SK-N-SH (cell line): ENCODE measurements around the gene TRIM58. TPM values are rescaled to one million over a fixed set of nuclear protein-coding genes. Genes with fewer than 3 reads are reported as not detected.

Experiments used
- CTCF ChIA-PET: fragments of 300-600, 350-600 bp; formaldehyde crosslinking; extraction: SDS; loops from one replicate; lab custom pipeline; 2021; lab: Yijun Ruan, JAX
- POLR2A ChIA-PET: fragments of 350-600 bp; sonication (Branson Sonifier 250); formaldehyde crosslinking; extraction: SDS; loops from one replicate; lab custom pipeline; 2020; ENCODE audit warnings: antibody characterized with exemption, inconsistent platforms; lab: Yijun Ruan, JAX
- DNase-seq: peaks from one replicate; pipeline ENCODE4 v3.0.0; 2012
- H2AFZ ChIP-seq: fragments of 200-600 bp; sonication (generic); 2 replicates; pipeline ENCODE4 v1.8.1; 2016; ENCODE audit warnings: antibody characterized with exemption, mild to moderate bottlenecking, low read depth
- H3F3A ChIP-seq: fragments of 200-600 bp; sonication (generic); replicated peaks from 2 replicates; pipeline ENCODE3; 2016; ENCODE audit warnings: antibody characterized with exemption, mild to moderate bottlenecking; ENCODE audit not compliant: insufficient read depth
- H3K27ac ChIP-seq, 2 experiments: fragments of 200-500 bp in 1 of 2; fragments of 200-600 bp in 1 of 2; sonication (Bioruptor generic) in 1 of 2; sonication (generic), shearing (Covaris generic) in 1 of 2; 2 replicates each; pipeline versions ENCODE4 v1.5.1 to v1.6.1; 2014 to 2016; ENCODE audit warnings: low read depth in 2 of 2, inconsistent platforms in 1 of 2, low read length in 1 of 2, mild to moderate bottlenecking in 1 of 2, mixed read lengths in 1 of 2
- H3K27me3 ChIP-seq: fragments of 200-600 bp; sonication (generic), shearing (Covaris generic); 2 replicates; pipeline ENCODE4 v1.6.1; 2016; ENCODE audit warnings: mixed run types; ENCODE audit not compliant: insufficient read depth
- H3K36me3 ChIP-seq, 2 experiments: fragments of 200-500 bp in 1 of 2; fragments of 200-600 bp in 1 of 2; sonication (Bioruptor generic) in 1 of 2; sonication (generic) in 1 of 2; replicated peaks in 1 of 2; 2 replicates each; pipeline versions ENCODE3 to v1.5.1; 2014 to 2016; ENCODE audit warnings: low read length in 1 of 2, mild to moderate bottlenecking in 1 of 2; ENCODE audit not compliant: insufficient read depth in 2 of 2, control insufficient read depth in 1 of 2
- H3K4me1 ChIP-seq, 2 experiments: fragments of 200-500 bp in 1 of 2; fragments of 200-600 bp in 1 of 2; sonication (Bioruptor generic) in 1 of 2; sonication (generic), shearing (Covaris generic) in 1 of 2; 2 replicates each; pipeline versions ENCODE4 v1.5.1 to v1.6.1; 2014 to 2016; ENCODE audit warnings: low read depth in 1 of 2, low read length in 1 of 2, mixed run types in 1 of 2; ENCODE audit not compliant: insufficient read depth in 2 of 2, control insufficient read depth in 1 of 2
- H3K4me2 ChIP-seq: fragments of 200-600 bp; sonication (generic), shearing (Covaris generic); 2 replicates; pipeline ENCODE4 v1.6.1; 2017; ENCODE audit warnings: mixed run types
- H3K4me3 ChIP-seq, 2 experiments: fragments of 200-500 bp in 1 of 2; fragments of 200-600 bp in 1 of 2; sonication (Bioruptor generic) in 1 of 2; sonication (generic), shearing (Covaris generic) in 1 of 2; 2 replicates each; pipeline versions ENCODE4 v1.5.1 to v1.8.1; 2014 to 2016; ENCODE audit warnings: low read depth in 2 of 2, inconsistent platforms in 1 of 2, low read length in 1 of 2, mild to moderate bottlenecking in 1 of 2, mixed read lengths in 1 of 2, moderate library complexity in 1 of 2
- H3K79me2 ChIP-seq: fragments of 200-600 bp; sonication (generic); 2 replicates; pipeline ENCODE4 v1.8.1; 2017; ENCODE audit warnings: mild to moderate bottlenecking; ENCODE audit not compliant: insufficient read depth
- H3K9ac ChIP-seq: fragments of 200-600 bp; sonication (generic); 2 replicates; pipeline ENCODE4 v1.6.1; 2017; ENCODE audit warnings: mixed run types
- H3K9me2 ChIP-seq: fragments of 200-600 bp; sonication (generic); 2 replicates; pipeline ENCODE4 v1.6.1; 2017; ENCODE audit warnings: mixed run types
- H3K9me3 ChIP-seq: fragments of 200-600 bp; sonication (generic); 2 replicates; pipeline ENCODE4 v1.6.1; 2017; ENCODE audit warnings: mixed run types, mild to moderate bottlenecking, moderate library complexity
- H4K20me1 ChIP-seq: fragments of 200-600 bp; sonication (generic); 2 replicates; pipeline ENCODE4 v1.6.1; 2017; ENCODE audit warnings: mild to moderate bottlenecking, mixed run types; ENCODE audit not compliant: insufficient read depth
- EZH2phosphoT487 ChIP-seq: fragments of 200-600 bp; sonication (generic); IDR thresholded peaks from 2 replicates; pipeline ENCODE4 v1.6.1; 2017; ENCODE audit warnings: low read depth, mixed run types, mild to moderate bottlenecking, antibody characterized with exemption, moderate library complexity, borderline replicate concordance
- FOXJ3 ChIP-seq: sonication (generic); formaldehyde crosslinking; IDR thresholded peaks from 2 replicates; pipeline ENCODE4 v1.5.1; 2020; ENCODE audit warnings: mild to moderate bottlenecking, missing genetic modification reagents
- JUND ChIP-seq: IDR thresholded peaks from 2 replicates; pipeline ENCODE4 v1.4.0; 2012
- MXI1 ChIP-seq: IDR thresholded peaks from 2 replicates; pipeline ENCODE4 v1.6.1; 2012; ENCODE audit warnings: mild to moderate bottlenecking, low read depth, low read length, improper control_type of control experiment
- NFIC ChIP-seq: IDR thresholded peaks from 2 replicates; pipeline ENCODE4 v1.4.0; 2012; ENCODE audit warnings: borderline replicate concordance
- POLR2AphosphoS5 ChIP-seq: IDR thresholded peaks from 2 replicates; pipeline ENCODE4 v1.6.1; 2012; ENCODE audit warnings: low read depth, low read length
- RFX5 ChIP-seq: IDR thresholded peaks from 2 replicates; pipeline ENCODE4 v1.6.1; 2012; ENCODE audit warnings: mild to moderate bottlenecking, improper control_type of control experiment, low read length
- RXRA ChIP-seq: IDR thresholded peaks from 2 replicates; pipeline ENCODE4 v1.4.0; 2012; ENCODE audit warnings: low read depth, mild to moderate bottlenecking, borderline replicate concordance
- TAF1 ChIP-seq: IDR thresholded peaks from 2 replicates; pipeline ENCODE4 v1.6.1; 2012; ENCODE audit warnings: low read depth, mild to moderate bottlenecking, low read length, moderate library complexity, borderline replicate concordance
- TEAD4 ChIP-seq: IDR thresholded peaks from 2 replicates; pipeline ENCODE4 v1.4.0; 2012; ENCODE audit warnings: mild to moderate bottlenecking, borderline replicate concordance; ENCODE audit not compliant: insufficient read depth
- YY1 ChIP-seq: IDR thresholded peaks from 2 replicates; pipeline ENCODE4 v1.4.0; 2012; ENCODE audit warnings: low read depth, mild to moderate bottlenecking
- WGBS: methylation state at CpG from one replicate; pipeline ENCODE4 v1.1.6; 2017; ENCODE audit warnings: low lambda C conversion rate; 5-methylcytosine and 5-hydroxymethylcytosine counted together
- polyA plus RNA-seq, 3 experiments: library from polyadenylated mRNA; depleted of rRNA; stranded (reverse); fragments of >200 nt; gene quantifications; 2 replicates each; pipeline ENCODE4 v1.2.3, GENCODE V29; 2012
- TF ChIP-seq, protein P1 (sequence below): IDR thresholded peaks from 2 replicates; pipeline ENCODE4 v1.4.0; 2012; ENCODE audit warnings: low read depth
- TF ChIP-seq, protein P2 (sequence below): IDR thresholded peaks from 2 replicates; pipeline ENCODE4 v1.6.1; 2012; ENCODE audit warnings: mild to moderate bottlenecking, low read depth, low read length, moderate library complexity

TRIM58 gene
- polyA plus RNA-seq, 1 of the 3 experiments (the other 2 are of a cell fraction): 0.35 TPM

DNA sequence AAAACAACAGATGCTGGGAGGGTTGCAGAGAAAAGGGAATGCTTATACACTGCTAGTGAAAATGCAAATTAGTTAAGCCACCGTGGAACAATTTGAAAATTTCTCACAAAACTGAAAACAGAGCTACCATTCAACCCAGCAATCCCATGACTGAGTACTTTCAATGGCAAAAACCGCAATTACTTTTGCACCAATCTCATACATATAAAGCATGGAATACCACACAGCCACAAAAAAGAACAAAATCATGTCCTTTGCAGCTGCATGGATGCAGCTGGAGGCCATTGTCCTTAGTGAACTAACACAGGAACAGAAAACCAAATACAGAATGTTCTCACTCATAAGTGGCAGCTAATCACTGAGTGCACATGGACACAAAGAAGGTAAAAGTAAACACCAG, 56.8 kb downstream of the TRIM58 start:
- no peaks in the 10 kb centered on the region for H4K20me1 ChIP-seq
- no peaks in the 10 kb centered on the region for H3K36me3 ChIP-seq
- no peak overlapping the region for H3K9ac ChIP-seq
- 0% methylated on average over 2 of the region's 2 CpGs for WGBS
- DNase-seq: no peak
- POLR2A ChIA-PET: no interaction called here
- no peaks in the 10 kb centered on the region for H3K9me2 ChIP-seq
- no peaks in the 10 kb centered on the region for H3K79me2 ChIP-seq
- no peaks in the 10 kb centered on the region for H3K9me3 ChIP-seq
- H3K27ac ChIP-seq: no peak overlapping the region
- CTCF ChIA-PET: no interaction called here
- TF ChIP-seq MXI1: no peak
- no peak for TF ChIP-seq NFIC
- no peak for TF ChIP-seq TEAD4
- TF ChIP-seq JUND: no peak
- TF ChIP-seq RXRA: no peak
- TF ChIP-seq RFX5: no peak
- TF ChIP-seq TAF1: no peak
- TF ChIP-seq, protein P1, sequence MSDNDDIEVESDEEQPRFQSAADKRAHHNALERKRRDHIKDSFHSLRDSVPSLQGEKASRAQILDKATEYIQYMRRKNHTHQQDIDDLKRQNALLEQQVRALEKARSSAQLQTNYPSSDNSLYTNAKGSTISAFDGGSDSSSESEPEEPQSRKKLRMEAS: no peak
- TF ChIP-seq EZH2phosphoT487: no peak
- TF ChIP-seq FOXJ3 (CRISPR knock-in tag): no peak
- TF ChIP-seq POLR2AphosphoS5: no peak
- TF ChIP-seq, all 33 proteins: peak for 0
- no peaks in the 10 kb centered on the region; the same call in 1 of the 2 replicates for H3K27me3 ChIP-seq
- H3K4me2 ChIP-seq: no peak overlapping the region
- H3K4me3 ChIP-seq: no peak overlapping the region
- H3K4me1 ChIP-seq: no peaks in the 10 kb centered on the region
- no peak overlapping the region for H2AFZ ChIP-seq
- no peaks in the 10 kb centered on the region for H3F3A ChIP-seq

DNA sequence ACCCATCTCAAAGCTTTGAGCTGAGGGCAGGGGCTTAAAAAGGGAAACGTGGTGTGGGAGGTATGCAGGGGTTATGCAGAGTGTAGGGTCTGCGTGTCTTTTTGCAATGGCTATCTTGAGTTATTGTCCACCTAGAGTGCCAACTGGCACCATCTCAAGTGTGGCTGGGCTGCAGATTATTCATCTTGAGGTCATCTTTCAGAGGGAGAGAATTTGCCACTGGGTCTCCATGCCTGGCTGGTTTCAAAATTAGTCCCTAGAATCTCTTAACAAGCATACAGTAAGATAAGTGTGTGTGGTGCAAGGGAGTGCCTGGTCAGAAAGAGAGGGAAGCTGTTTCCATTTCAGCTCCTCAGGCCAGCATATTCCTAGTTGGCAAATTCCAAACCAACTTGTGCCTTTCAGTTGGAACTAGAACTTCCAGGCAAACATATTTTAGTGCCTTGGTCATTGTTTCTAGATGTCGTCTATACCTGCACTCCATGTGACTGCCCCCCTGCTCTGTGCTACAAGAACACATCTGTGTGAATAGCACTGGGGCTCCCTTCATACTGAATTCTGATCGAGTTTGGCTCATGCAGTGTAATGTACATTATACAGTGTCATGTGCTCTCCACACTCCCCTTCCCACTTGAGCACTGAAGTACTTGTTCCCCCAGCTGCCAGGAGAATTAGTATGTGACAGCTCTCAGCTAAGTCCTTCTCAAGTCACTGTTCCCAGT, 58.1 kb downstream of the TRIM58 start:
- POLR2A ChIA-PET: no interaction called here
- WGBS: 18% methylated on average over 4 of the region's 4 CpGs
- Histone ChIP-seq H3K4me1 (no peaks in the 10 kb centered on the region), H3K9ac (no peak overlapping the region), H2AFZ (no peak overlapping the region), H3K9me3 (no peaks in the 10 kb centered on the region), H3F3A (no peaks in the 10 kb centered on the region), H3K4me2 (no peak overlapping the region), H3K27ac (no peak overlapping the region), H3K27me3 (no peaks in the 10 kb centered on the region; the same call in 1 of the 2 replicates), H4K20me1 (no peaks in the 10 kb centered on the region), H3K36me3 (no peaks in the 10 kb centered on the region), H3K4me3 (no peak overlapping the region), H3K9me2 (no peaks in the 10 kb centered on the region), H3K79me2 (no peaks in the 10 kb centered on the region)
- TF ChIP-seq, protein P2, sequence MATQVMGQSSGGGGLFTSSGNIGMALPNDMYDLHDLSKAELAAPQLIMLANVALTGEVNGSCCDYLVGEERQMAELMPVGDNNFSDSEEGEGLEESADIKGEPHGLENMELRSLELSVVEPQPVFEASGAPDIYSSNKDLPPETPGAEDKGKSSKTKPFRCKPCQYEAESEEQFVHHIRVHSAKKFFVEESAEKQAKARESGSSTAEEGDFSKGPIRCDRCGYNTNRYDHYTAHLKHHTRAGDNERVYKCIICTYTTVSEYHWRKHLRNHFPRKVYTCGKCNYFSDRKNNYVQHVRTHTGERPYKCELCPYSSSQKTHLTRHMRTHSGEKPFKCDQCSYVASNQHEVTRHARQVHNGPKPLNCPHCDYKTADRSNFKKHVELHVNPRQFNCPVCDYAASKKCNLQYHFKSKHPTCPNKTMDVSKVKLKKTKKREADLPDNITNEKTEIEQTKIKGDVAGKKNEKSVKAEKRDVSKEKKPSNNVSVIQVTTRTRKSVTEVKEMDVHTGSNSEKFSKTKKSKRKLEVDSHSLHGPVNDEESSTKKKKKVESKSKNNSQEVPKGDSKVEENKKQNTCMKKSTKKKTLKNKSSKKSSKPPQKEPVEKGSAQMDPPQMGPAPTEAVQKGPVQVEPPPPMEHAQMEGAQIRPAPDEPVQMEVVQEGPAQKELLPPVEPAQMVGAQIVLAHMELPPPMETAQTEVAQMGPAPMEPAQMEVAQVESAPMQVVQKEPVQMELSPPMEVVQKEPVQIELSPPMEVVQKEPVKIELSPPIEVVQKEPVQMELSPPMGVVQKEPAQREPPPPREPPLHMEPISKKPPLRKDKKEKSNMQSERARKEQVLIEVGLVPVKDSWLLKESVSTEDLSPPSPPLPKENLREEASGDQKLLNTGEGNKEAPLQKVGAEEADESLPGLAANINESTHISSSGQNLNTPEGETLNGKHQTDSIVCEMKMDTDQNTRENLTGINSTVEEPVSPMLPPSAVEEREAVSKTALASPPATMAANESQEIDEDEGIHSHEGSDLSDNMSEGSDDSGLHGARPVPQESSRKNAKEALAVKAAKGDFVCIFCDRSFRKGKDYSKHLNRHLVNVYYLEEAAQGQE: no peak
- TF ChIP-seq YY1 (no peak), NFIC (peak; percentile 34; the same call in 1 of the 2 replicates)
- CTCF ChIA-PET: no interaction called here
- no peak for DNase-seq
